Sigmoid colon (tissue), 4 donors: Measurements from ENCODE around the gene LSM8.

ENCODE experiments used
- CTCF ChIP-seq, 4 experiments: fragments of 450-650 bp in 3 of 4; fragments of 200-600 bp in 1 of 4; IDR thresholded peaks; one replicate each; pipeline ENCODE4 v1.5.1; 2016 to 2019; ENCODE audit warnings: antibody characterized with exemption in 4 of 4, mild to moderate bottlenecking in 3 of 4, moderate library complexity in 2 of 4
- POLR2AphosphoS5 ChIP-seq, 4 donors: sonication (generic); formaldehyde crosslinking; IDR thresholded peaks; one replicate each; pipeline ENCODE4 v1.6.1; 2017; ENCODE audit warnings: antibody characterized with exemption in 4 of 4

- TF ChIP-seq POLR2AphosphoS5 (IDR thresholded peaks at IDR 0.05), result no peak
- TF ChIP-seq CTCF (IDR thresholded peaks at IDR 0.05), result no peak
Observed at GRCh38 chr7:118182593-118183427, 1.2 kb upstream of the LSM8 start.
